ENCODE measurements around the gene RSPH9.

- TF ChIP-seq, protein P1, sequence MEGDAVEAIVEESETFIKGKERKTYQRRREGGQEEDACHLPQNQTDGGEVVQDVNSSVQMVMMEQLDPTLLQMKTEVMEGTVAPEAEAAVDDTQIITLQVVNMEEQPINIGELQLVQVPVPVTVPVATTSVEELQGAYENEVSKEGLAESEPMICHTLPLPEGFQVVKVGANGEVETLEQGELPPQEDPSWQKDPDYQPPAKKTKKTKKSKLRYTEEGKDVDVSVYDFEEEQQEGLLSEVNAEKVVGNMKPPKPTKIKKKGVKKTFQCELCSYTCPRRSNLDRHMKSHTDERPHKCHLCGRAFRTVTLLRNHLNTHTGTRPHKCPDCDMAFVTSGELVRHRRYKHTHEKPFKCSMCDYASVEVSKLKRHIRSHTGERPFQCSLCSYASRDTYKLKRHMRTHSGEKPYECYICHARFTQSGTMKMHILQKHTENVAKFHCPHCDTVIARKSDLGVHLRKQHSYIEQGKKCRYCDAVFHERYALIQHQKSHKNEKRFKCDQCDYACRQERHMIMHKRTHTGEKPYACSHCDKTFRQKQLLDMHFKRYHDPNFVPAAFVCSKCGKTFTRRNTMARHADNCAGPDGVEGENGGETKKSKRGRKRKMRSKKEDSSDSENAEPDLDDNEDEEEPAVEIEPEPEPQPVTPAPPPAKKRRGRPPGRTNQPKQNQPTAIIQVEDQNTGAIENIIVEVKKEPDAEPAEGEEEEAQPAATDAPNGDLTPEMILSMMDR (IDR thresholded peaks at IDR 0.05), result no peak
- TF ChIP-seq POLR2A (IDR thresholded peaks at IDR 0.05), result no peak
Measured at GRCh38 chr6:43679057-43679456, 34.2 kb downstream of the RSPH9 start.
